GM19025 (cell line): ENCODE results near the gene NME3.
"Not testable (repeated sequence)": the region's sequence is repeated elsewhere in the genome, so short reads cannot be mapped to it uniquely, and the experiment has no call there.

Experiments used
- ATAC-seq: cut with Tn5 transposase; IDR thresholded peaks from one replicate; pipeline ENCODE4 v1.9.1; 2021; ENCODE audit warnings: mild to moderate bottlenecking, low read depth, moderate library complexity; ENCODE audit not compliant: unreplicated experiment

NME3 gene

GRCh38 chr16:1754204-1754603 is 17.1 kb downstream of the NME3 start:
- no peak for ATAC-seq

- no peak for ATAC-seq
Measured at GRCh38 chr16:1752853-1753252, 18.5 kb downstream of the NME3 start.

DNA sequence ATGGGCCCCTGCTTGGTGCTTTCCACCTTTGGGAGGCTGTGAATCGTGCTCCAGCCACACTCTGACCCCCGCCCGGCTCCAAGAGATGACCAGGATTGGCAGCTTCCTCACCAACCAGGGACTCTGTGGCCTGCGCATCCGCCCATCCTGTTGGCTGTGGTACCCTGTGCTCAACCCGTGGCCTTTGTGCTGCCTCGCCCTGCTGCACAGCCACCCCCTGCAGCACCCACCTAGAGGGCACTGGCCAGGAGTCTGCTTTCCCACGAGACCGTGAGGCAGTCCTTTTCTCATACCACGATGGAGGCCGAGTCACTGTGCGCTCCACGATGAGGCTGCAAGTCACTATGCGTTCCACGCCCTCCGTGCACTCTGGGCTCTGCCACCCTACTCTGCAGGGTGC is 19.4 kb downstream of the NME3 start:
- ATAC-seq = no peak

DNA sequence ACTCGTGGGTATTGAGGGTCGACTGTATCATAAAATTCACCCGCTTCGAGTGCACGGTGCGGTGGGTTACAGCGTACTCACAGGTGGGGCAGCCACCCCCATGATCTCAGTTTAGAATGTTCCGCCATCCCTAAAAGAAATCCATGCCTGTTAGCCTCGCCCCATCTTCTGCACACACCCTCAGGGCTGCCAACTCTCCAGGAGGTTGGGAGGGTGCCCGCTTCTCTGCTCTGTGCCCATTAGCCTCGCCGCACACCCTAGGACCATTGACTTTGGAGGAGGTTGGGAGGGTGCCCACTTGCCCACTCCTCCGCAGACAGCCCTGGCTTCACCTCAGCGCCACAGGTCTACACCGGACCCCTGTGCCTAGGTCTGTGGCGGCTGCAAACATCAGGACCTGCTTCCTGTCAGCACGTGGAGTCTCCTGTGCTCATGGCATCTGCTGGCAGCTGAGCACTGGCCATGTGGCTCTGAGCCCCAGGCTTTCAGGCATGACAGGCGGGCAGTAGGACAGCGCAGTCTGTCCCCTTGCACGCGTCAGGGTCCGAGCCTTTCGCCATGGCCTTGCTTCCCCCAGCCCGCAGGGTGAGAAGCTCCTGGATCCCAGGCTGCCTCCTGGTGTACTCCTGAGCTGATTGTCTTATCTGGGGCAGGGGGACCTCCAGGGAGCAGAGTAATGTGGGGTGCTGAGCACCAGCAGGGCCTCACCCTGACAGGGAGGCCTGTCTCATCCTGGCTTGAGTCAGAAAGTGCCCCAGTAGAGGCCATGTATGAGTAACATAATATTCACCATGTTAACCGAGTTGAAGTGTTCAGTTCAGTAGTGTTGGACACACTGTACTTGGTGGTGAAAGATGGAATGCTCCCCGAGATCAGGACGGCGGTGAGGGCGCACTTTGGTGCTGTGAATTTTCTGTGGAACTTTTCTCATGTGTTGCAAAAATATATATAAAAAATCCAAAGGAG is 21.9 kb downstream of the NME3 start:
- ATAC-seq = no peak

- ATAC-seq = no peak
Measured at GRCh38 chr16:1747934-1748333, 23.4 kb downstream of the NME3 start.

DNA sequence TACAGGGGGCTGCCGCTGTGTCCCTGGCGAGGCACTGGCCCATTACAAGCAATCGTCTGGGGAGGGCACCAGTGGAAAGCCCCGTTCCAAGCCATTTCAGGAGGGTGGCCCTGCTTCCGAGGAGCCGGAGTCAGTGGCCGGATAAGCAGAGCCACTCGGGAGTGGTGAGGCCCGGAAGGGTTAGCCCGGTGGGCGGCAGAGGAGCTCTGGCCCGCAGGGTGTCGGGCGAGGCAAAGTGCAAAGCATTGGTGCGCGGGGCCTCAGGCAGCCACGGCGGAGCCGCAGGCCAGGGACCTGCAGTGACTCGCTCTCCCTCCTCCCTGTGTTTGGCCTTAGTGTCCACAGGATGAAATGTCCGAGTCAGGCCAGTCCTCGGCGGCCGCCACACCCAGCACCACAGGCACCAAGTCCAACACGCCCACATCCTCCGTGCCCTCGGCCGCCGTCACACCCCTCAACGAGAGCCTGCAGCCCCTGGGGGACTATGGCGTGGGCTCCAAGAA is 24.6 kb downstream of the NME3 start:
- ATAC-seq = no peak

GRCh38 chr16:1745900-1746692 is 25.2 kb downstream of the NME3 start:
- no peak for ATAC-seq

DNA sequence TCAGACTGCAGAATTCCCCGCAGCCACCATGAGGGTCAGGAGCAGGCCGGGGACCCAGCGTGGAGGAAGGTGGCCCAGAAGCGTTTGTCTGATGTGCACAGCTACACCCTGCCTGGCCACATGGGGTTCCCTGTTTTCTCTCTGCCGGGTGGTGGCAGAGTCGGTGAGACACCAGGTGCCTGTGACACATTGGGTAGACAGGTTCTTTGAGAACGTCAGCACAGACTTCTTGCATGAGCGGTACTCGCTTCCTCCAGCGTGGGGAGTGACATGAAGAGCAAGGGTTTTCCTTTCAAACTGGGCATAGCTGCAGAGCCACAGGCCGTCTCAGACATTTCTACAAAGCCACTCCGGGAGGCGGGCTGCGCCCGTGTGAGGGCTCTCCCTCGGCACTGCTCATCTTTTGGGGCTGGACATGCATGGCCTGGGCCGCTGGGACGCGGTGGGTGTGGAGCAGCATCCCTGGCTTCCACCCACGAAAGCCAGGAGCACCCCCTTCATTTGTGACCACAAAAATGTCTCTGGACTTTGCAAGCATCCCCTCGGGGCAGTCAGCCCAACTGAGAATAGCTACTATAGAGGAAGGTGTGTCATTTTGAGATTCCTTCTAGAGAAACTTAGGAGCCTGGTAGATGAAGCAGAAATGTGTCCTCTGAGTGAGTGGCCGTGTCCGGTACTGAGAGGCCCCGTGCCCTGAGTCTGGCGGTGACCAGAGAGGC is 26.0 kb downstream of the NME3 start:
- ATAC-seq = no peak

GRCh38 chr16:1744338-1744840 is 27.0 kb downstream of the NME3 start:
- ATAC-seq = no peak

DNA sequence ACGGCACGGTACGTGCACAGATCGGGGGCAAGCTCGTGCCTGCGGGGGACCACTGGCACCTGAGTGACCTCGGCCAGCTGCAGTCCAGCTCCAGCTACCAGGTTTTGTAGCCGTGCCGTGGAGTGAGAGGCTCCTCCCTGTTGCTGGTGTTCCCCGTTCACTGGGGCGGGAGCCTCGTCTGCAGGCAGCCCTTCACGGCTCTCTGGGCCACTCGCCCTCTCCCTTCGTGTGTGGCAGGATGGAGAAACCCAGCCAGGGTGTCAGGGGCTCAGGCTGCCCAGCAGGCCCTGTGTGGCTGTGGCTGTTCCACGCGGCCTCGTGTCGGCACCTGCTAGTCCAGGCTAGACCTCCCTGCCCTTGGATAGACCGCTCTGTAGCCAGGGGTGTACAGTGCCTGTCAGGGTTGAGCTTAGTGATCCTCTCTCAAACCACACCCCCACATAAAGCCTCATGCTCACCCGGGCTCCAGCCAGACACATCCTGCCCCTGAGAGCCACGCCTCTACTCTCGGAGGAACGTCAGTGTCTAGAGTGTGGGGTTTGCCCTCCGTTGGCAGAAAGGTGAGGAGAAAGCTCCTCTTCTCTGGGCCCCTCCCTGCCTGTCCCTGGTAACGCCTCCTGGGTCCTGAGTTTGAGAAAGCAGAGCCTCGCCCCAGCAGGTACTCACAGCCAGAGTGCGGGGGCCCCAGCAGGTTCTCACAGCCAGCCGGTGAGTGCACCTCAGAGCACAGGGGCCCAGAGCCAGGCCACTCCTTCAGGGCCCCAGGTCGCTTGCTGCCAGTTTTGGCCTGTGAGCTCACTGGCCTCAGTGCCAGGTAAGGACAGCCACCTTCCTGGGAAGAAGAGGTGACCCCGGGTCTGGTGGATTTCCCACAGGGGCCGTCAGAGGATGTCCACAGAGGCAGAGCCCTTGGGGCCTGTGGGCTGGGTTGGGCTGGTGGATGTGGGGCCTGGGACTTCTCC is 27.7 kb downstream of the NME3 start:
- ATAC-seq = no peak

DNA sequence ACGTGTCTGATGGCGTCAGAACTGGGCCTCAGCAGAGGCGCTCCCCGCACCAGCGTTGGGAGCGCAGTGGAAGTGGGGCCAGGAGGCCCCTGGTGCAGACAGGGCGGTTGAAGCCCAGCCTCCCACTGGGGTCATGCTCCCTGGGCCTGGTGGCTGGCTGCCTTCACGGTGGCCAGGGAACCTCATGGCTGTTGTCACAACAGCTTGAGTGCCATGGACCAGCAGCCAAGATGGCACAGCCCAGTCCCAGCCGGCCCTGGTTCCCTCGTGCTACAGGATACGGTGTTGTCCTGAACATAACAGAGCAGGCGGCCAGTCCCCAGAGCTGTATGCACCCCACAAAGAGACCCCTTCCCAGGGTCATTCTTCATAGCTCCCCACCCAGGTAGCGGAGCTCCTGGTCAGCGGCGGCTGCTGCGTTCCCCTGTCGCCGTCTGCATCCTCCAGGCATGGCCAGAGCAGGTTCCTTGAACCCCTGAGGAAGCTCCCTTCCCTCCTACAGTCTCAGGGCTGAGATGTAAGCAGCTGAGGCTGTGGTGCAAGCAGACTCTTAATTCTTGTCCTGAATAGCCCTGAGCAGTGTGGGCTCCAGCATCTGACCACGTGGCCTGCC is 29.7 kb downstream of the NME3 start:
- no peak for ATAC-seq

DNA sequence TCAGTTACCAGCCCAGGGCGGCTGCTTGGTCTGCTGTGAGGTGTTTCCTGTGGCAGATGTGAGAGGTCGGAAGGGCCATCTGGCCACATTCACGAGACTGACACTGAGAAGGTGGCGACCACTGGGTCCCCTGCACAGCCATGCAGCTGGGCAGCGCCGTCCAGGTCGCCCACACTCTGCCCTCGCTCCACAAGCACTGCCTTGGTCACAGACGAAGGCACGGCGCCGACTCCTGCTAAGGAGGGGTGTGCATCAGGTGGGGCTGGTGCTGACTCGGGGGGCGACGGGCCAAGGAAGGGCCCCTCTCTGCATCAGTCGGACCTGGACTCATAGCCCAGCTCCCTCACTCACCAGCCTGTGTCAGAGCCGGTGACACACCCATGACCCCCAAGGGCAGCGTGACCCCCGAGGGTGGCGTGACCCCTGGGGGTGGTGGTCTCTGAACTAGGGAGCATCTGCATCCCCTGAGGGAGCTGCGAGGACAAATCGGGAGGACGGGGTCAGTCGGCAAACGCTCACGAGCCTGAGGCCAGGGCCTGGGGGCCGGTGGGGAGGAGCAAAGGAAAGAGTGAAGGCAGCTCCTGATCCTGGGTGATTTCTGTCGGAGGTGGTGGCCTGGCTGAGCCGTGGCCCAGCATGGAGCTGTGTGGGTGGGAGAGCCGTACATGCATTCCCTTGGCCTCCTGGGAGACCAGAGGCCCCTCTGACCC is 30.4 kb downstream of the NME3 start:
- ATAC-seq = no peak

DNA sequence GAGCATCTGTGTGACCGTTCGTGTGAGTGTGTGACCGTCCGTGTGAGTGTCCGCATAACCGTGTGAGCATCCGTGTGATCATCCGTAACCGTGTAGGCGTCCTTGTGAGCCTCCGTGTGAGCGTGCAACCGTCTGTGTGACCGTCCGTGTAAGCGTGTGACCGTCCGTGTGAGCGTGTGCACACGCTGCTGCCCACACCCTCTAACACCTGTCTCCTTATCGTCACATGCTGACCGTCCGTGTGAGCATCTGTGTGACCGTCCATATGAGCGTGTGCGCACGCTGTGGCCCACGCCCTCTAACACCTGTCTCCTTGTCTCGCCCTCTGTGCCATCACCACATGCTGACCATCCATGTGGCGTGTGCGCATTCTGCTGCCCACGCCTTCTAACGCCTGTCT is 31.1 kb downstream of the NME3 start:
- ATAC-seq = no peak

DNA sequence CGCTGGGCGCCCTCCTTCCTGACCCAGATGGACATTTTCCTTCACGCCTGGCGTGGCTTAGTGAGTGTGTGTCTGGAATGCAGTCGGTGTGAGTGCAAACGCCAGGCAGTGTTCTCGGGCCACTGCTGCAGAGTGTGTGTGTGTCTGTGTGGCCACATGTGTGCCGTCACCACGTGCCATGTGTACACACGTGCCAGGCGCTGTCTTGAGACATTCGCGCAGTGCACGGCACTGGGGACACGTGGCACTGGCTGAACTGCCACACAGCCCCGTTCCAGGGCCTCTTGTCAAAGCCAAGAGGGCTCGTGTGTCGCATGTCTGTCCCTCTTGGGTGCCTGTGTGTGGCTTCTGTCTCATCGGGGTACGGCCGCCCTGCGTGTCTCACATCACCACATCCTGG is 36.5 kb downstream of the NME3 start:
- no peak for ATAC-seq

DNA sequence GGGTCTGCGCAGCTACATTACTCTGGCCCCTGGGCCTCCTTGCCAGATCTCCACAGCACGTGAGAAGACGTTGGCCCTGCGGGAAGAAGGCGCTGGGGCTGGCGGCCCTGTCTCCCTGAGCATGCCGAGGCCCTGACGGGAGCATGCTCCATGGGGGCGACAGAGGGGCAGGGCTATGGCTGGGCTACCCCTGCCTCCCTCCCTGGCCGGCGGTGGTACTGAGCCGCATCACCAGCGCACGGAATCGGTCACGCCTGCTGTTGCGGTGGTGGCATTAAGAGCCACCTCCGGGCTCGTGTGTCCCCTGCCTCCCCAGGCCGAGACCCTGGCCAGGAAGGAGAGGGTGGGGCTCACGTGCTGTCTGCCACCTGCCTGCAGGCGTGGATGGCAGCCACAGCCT is 37.2 kb downstream of the NME3 start:
- no peak for ATAC-seq

GRCh38 chr16:1732551-1732987 is 38.8 kb downstream of the NME3 start:
- not testable (repeated sequence) for ATAC-seq

DNA sequence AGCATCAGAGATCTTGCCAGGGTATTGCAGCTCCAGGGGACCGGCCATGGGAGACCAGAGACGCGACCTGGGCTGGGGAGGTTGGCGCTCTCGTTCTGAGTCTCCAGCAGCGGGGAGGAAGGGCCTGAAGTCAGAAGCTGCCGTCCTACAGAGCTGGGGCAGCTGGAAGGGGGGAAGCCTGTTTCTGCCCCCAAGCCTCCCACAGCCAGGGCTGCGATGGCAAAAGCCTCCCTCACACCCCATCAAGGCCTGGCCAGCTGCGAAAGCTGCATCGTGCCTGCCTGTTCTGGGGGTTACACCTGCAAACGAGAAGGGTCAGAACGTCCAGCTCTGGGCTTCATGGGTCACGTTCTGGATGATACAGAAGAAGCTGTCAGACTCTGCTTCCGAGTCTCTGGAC is 39.3 kb downstream of the NME3 start:
- ATAC-seq = no peak

DNA sequence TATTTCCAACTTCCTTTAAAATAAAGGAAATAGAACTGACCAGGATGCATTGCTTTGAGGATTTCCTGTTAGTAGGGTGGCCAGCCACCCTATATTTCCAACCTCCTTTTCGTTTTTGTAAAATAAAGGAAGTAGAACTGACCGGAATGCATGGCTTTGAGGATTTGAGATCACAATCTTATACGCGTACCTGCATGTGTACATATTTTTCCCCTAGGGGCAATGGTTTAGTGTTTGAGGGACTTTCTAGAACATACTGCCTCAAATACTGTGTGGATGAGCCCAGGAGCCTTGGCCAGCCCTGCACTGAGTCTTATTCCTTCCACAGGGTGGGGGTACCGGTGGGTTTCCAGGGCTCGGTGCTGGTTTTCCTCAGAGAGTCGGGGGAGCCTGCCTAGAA is 39.7 kb downstream of the NME3 start:
- no peak for ATAC-seq
